ENCODE data around the gene MAVS.

MAVS gene

GRCh38 chr20:3818155-3819151 is 28.2 kb upstream of the MAVS start:
- TF ChIP-seq POLR2AphosphoS5 (IDR thresholded peaks at IDR 0.05; ENCODE audit: low read depth, low read length) (no peak), FOXP2 (optimal IDR thresholded peaks at IDR 0.05; ENCODE audit: borderline replicate concordance, extremely low read depth, extremely low read length, insufficient read depth) (no peak), SIN3A (IDR thresholded peaks at IDR 0.05; ENCODE audit: borderline replicate concordance, insufficient read depth, low read length) (no peak), TAF1 (IDR thresholded peaks at IDR 0.05; ENCODE audit: borderline replicate concordance, insufficient read depth, low read length) (no peak), REST (IDR thresholded peaks at IDR 0.05; ENCODE audit: insufficient read depth in 1 of 2, low read depth in 2 of 2, low read length in 2 of 2) (peak; percentile 35 to 75; a peak in 2 of 4 replicates)

- no peak for TF ChIP-seq FOXP2 (optimal IDR thresholded peaks at IDR 0.05; ENCODE audit: borderline replicate concordance, extremely low read depth, extremely low read length, insufficient read depth)
- TF ChIP-seq REST (IDR thresholded peaks at IDR 0.05; ENCODE audit: insufficient read depth in 1 of 2, low read depth in 2 of 2, low read length in 2 of 2) = no peak
- no peak for TF ChIP-seq SIN3A (IDR thresholded peaks at IDR 0.05; ENCODE audit: borderline replicate concordance, insufficient read depth, low read length)
- TF ChIP-seq POLR2AphosphoS5 (IDR thresholded peaks at IDR 0.05; ENCODE audit: low read depth, low read length) = no peak
- TF ChIP-seq TAF1 (IDR thresholded peaks at IDR 0.05; ENCODE audit: borderline replicate concordance, insufficient read depth, low read length) = no peak
These were observed 27.1 kb upstream of the MAVS start for GRCh38 chr20:3819411-3820047.

- TF ChIP-seq TAF1 (IDR thresholded peaks at IDR 0.05; ENCODE audit: borderline replicate concordance, insufficient read depth, low read length) = peak; percentile 80; the same call in 1 of the 2 replicates
- TF ChIP-seq SIN3A (IDR thresholded peaks at IDR 0.05; ENCODE audit: borderline replicate concordance, insufficient read depth, low read length) = no peak
- TF ChIP-seq POLR2AphosphoS5 (IDR thresholded peaks at IDR 0.05; ENCODE audit: low read depth, low read length) = peak; percentile 81
- TF ChIP-seq REST (IDR thresholded peaks at IDR 0.05; ENCODE audit: insufficient read depth in 1 of 2, low read depth in 2 of 2, low read length in 2 of 2) = peak in 1 of 2 experiments; percentile 27; a peak in 1 of 4 replicates
These were observed 26.4 kb upstream of the MAVS start, which contains the start of gene AP5S1 for GRCh38 chr20:3820048-3820900. Gene AP5S1 (plus strand): TSS chr20:3820547. CDS start chr20:3822118, 1,571 bp downstream.

- no peak for TF ChIP-seq SIN3A (IDR thresholded peaks at IDR 0.05; ENCODE audit: borderline replicate concordance, insufficient read depth, low read length)
- no peak for TF ChIP-seq FOXP2 (optimal IDR thresholded peaks at IDR 0.05; ENCODE audit: borderline replicate concordance, extremely low read depth, extremely low read length, insufficient read depth)
- no peak; the same call in 1 of the 2 replicates for TF ChIP-seq POLR2AphosphoS5 (IDR thresholded peaks at IDR 0.05; ENCODE audit: low read depth, low read length)
- no peak for TF ChIP-seq TAF1 (IDR thresholded peaks at IDR 0.05; ENCODE audit: borderline replicate concordance, insufficient read depth, low read length)
- TF ChIP-seq REST (IDR thresholded peaks at IDR 0.05; ENCODE audit: insufficient read depth in 1 of 2, low read depth in 2 of 2, low read length in 2 of 2) = no peak
These were observed 25.5 kb upstream of the MAVS start for GRCh38 chr20:3820901-3821727.
